Fibroblast of villous mesenchyme (primary cell): Measurements from ENCODE around the gene COL12A1. TPM values are rescaled to one million over a fixed set of nuclear protein-coding genes. Genes with fewer than 3 reads are reported as not detected.

ENCODE experiments used
- DNase-seq: peaks from one replicate; pipeline ENCODE4 v3.0.0-alpha.2; 2010; ENCODE audit warnings: low read depth
- H3K4me3 ChIP-seq: 2 replicates; pipeline ENCODE4 v1.5.1; 2011; ENCODE audit warnings: low read depth, mild to moderate bottlenecking, low read length
- CTCF ChIP-seq: IDR thresholded peaks from 2 replicates; pipeline ENCODE4 v1.5.1; 2012; ENCODE audit warnings: low read depth, mild to moderate bottlenecking, low read length; ENCODE audit not compliant: insufficient read depth
- total RNA-seq: library from RNA; depleted of rRNA; stranded (reverse); fragments of >200 nt; gene quantifications from 2 replicates; pipeline ENCODE4 v1.2.3, GENCODE V29; 2012

The COL12A1 gene
- total RNA-seq, 1 donor = 1,107 TPM

DNA sequence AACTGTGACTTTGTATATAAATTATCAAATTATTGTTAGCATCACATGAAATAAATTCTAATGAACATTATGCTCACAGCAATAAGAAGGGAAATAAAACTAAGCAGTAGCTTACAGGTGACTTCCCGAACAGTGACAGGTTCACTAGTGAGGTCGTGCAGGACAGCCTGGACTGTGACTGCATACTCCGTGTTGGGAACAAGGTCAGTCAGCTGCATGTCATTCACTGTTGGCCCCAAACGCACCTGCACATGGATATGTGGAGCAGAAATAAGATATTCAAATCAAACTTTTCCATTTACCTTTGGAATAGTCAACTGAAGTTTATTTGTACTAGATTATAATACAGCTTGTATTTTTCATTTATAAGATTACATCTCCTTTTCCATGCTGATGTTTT, 60.6 kb downstream of the COL12A1 start:
- no peak for TF ChIP-seq CTCF
- no peak for DNase-seq
- no peak overlapping the region for H3K4me3 ChIP-seq

DNA sequence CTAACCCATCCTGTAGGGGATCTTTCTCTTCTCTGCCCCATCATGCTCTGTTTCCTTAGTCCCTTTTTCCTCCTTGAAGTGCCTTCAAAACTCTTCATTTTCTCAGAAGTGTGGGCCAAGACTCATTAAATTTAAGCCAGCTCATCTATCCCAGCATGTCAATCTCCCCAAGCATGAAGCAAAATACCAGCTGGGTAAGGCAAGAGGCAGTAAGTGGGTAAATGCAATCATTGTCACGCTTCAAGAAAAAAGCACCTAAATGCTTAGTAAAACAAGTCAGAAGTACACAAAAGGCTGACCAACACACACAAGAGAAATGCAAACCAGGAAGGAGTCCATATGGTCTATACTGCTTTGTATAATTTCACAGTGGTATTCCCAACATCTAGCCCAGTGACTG, 61.5 kb downstream of the COL12A1 start:
- H3K4me3 ChIP-seq = no peak overlapping the region
- TF ChIP-seq CTCF = no peak
- DNase-seq = no peak

DNA sequence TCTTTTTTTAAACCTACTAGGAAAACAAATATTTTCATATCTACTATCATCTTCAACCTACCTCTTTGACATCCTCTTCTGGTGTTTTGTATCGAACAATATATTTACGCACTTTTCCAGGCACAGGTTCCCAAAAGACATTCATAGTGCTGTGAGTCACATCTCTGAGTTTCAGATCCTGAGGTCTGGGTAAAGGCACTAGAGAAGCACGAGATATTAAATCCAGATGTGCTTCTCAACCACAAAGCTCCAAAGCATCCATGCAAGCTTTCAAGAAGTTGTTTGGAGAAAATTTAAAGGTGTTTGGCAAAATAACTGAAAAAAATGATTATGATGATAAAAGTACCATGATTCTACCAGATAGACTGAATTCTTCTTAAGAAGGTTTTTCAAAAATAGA, 62.7 kb downstream of the COL12A1 start:
- TF ChIP-seq CTCF = no peak
- H3K4me3 ChIP-seq = no peak overlapping the region
- peak; percentile 92 for DNase-seq

GRCh38 chr6:75142721-75143120, 63.1 kb downstream of the COL12A1 start:
- H3K4me3 ChIP-seq = no peak overlapping the region
- DNase-seq = no peak
- no peak for TF ChIP-seq CTCF

DNA sequence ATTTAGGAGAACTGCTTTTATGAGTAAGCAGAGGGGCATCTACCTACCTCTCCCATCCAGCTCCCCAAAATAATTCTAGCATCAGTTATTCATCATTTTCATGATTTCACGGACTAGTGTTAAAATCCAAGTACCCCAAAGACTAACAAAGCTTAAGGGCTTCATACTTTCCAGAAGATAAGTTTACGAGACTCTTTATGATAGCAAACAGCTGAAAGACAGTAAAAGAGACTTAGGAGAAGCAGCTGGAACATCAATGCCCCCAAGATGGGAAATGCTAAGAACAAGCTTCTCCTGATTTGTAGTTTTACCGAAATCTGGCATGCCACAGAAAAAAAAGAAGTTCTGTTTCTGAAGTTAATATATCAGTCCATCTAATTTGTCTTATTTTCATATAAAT, 70.0 kb downstream of the COL12A1 start:
- TF ChIP-seq CTCF = no peak
- DNase-seq = peak; percentile 70
- no peak overlapping the region for H3K4me3 ChIP-seq

DNA sequence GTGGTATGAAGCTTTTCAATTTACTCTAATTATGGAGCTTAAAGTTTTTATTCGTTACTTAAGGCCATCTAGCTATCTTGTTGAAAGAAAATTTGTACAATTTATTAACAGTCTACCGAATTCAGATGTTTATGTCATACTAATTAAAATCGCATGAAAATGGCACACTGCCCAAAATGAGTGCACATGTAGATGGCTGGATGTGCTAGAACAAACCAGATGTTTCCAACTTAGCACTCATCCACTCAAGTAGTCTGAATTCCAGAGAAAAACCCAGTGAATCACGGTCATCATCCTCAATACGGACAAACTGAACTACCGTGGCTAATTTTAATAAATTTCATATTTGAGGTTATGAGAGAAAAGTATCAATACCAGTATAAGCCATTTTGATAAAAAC, 70.4 kb downstream of the COL12A1 start:
- H3K4me3 ChIP-seq = no peak overlapping the region
- TF ChIP-seq CTCF = no peak
- peak; percentile 67 for DNase-seq

DNA sequence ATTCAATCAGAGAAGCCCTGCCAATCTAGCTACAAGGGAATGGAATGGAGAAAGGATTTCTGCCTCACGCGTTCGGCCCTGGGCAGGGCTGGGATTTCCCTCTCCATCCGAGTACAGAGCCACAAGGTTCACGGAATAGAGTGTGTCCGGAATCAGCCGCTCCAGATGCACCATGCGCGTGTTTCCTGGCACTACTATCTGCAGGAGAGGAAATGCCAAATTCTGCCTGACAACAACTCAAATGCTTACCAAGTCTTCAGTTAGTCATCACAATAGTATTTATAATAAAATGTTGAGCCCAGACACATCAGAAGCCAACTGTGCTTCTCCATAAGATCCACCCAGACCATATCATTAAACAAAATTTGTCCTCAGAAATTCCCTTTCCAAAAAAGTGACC, 75.1 kb downstream of the COL12A1 start:
- H3K4me3 ChIP-seq = no peak overlapping the region
- DNase-seq = peak; percentile 81
- no peak for TF ChIP-seq CTCF
